ENCODE data around the gene SIRPA.
A peak's percentile ranks its signal among the peaks of the same experiment; 100 is the strongest.

Gene SIRPA

GRCh38 chr20:1874450-1875182, 20.6 kb upstream of the SIRPA start:
- TF ChIP-seq, protein P1, sequence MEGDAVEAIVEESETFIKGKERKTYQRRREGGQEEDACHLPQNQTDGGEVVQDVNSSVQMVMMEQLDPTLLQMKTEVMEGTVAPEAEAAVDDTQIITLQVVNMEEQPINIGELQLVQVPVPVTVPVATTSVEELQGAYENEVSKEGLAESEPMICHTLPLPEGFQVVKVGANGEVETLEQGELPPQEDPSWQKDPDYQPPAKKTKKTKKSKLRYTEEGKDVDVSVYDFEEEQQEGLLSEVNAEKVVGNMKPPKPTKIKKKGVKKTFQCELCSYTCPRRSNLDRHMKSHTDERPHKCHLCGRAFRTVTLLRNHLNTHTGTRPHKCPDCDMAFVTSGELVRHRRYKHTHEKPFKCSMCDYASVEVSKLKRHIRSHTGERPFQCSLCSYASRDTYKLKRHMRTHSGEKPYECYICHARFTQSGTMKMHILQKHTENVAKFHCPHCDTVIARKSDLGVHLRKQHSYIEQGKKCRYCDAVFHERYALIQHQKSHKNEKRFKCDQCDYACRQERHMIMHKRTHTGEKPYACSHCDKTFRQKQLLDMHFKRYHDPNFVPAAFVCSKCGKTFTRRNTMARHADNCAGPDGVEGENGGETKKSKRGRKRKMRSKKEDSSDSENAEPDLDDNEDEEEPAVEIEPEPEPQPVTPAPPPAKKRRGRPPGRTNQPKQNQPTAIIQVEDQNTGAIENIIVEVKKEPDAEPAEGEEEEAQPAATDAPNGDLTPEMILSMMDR (conservative IDR thresholded peaks at IDR 0.05; ENCODE audit: low read depth, low read length): no peak

DNA sequence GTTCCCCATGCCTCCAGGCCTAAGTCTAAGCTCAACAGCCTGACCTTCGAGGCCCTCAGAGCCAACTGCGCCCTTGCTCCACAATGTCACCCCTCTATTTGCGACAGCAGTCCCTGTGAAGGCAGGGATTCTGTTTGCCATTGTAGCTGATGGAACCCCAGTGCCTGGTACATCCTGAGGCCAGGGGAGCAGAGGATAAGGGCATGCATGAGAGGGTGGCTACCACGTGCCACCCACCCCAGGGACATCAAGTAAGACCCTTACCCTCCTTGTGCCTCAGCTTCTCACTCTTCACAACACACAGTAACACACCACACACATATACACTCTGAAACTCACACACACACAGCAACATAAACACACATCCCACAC, 20.0 kb upstream of the SIRPA start:
- TF ChIP-seq, protein P1 (conservative IDR thresholded peaks at IDR 0.05; ENCODE audit: low read depth, low read length): no peak
- no peak for DNase-seq (ENCODE audit: low read depth)

More at GRCh38 chr20:1874450-1875182, 20.6 kb upstream of the SIRPA start:
- H3K4me3 ChIP-seq (ENCODE audit: low read depth, low read length): no peak overlapping the region
- no peak for DNase-seq (ENCODE audit: low read depth)

GRCh38 chr20:1875762-1876161, 19.4 kb upstream of the SIRPA start:
- DNase-seq (ENCODE audit: low read depth): no peak
- TF ChIP-seq, protein P1 (conservative IDR thresholded peaks at IDR 0.05; ENCODE audit: low read depth, low read length): no peak
- H3K4me3 ChIP-seq (ENCODE audit: low read depth, low read length): no peak overlapping the region

More for the DNA sequence above, 20.0 kb upstream of the SIRPA start:
- H3K4me3 ChIP-seq (ENCODE audit: low read depth, low read length): no peak overlapping the region

DNA sequence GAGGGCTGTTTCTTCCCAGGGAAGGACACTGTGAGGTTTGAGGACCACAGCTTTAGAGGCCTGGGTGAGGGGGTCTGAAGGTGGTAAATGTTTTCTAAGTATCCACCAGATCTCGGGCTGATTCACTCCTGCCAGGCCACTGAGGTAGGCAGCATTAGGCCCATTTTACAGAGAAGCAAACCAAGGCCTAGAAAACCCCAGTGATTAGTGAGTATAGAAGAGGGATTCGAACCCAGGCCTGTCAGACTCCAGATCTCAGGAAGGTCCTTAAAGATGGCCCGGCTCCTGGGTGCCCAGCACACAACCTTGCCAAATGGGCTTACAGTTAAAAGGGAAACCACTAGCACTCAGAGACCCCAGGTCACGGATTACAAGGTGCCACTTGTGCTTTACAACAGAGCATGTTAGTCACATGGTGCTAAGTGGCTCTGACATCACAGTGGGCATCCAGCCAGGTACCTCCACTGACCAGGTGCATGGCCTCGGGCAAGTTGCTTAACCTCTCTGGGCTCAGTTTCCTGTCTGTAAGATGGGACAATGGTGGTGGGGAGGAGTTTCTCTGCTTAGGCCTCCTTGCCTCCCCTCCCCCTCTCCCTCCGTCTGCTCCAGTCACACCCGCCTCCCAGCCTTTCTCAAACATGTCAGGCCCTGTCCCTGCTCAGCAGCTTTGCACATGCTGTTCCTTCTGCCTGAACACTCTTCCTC, 18.8 kb upstream of the SIRPA start:
- TF ChIP-seq, protein P1 (conservative IDR thresholded peaks at IDR 0.05; ENCODE audit: low read depth, low read length): no peak
- no peak for DNase-seq (ENCODE audit: low read depth)
- no peak overlapping the region for H3K4me3 ChIP-seq (ENCODE audit: low read depth, low read length)

GRCh38 chr20:1876975-1877608, 18.1 kb upstream of the SIRPA start:
- peak; percentile 27 for DNase-seq (ENCODE audit: low read depth)
- TF ChIP-seq, protein P1 (conservative IDR thresholded peaks at IDR 0.05; ENCODE audit: low read depth, low read length): no peak
- no peak overlapping the region for H3K4me3 ChIP-seq (ENCODE audit: low read depth, low read length)

- TF ChIP-seq, protein P1 (conservative IDR thresholded peaks at IDR 0.05; ENCODE audit: low read depth, low read length): no peak
- no peak for DNase-seq (ENCODE audit: low read depth)
Observed at GRCh38 chr20:1877609-1878200, 17.5 kb upstream of the SIRPA start.

More at GRCh38 chr20:1877609-1878200, 17.5 kb upstream of the SIRPA start:
- no peak overlapping the region for H3K4me3 ChIP-seq (ENCODE audit: low read depth, low read length)

Measured in choroid plexus epithelial cell (primary cell).